GM21381 (cell line): ENCODE results near the gene FER.

ENCODE experiments used
- ATAC-seq: cut with Tn5 transposase; IDR thresholded peaks from one replicate; pipeline ENCODE4 v1.9.1; 2021; ENCODE audit warnings: mild to moderate bottlenecking, moderate library complexity; ENCODE audit not compliant: unreplicated experiment

The FER gene

DNA sequence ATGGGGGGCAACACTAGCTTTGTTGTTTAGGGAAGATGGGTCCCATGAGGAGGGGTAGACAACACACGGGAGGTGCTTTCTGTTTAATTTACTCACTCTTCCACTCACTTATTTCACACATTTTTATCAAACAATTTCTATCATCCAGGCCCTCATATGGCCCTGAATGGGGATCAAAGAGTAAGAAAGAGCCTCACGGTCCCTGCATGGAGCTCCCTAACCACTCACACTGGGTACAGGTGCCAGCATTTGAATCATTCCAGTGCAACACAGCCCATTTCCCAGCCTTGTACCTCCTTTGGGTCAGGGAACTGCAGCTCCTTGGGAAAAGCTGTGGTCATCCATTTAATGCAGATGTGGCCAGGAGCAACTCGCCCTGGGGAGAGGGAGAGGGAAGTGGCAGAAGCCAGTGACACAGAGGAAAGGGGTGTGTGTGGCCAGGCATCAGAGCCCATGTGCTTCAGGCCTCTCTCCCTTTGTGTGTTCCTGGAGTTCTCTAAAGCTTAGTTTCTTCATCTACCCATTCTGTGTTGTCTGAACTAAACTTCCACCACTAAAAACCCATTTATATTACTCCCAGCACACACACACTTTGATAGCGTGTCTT lies 476.7 kb downstream of the FER start:
- no peak for ATAC-seq

GRCh38 chr5:109225716-109226625 lies 478.3 kb downstream of the FER start:
- ATAC-seq, result no peak

DNA sequence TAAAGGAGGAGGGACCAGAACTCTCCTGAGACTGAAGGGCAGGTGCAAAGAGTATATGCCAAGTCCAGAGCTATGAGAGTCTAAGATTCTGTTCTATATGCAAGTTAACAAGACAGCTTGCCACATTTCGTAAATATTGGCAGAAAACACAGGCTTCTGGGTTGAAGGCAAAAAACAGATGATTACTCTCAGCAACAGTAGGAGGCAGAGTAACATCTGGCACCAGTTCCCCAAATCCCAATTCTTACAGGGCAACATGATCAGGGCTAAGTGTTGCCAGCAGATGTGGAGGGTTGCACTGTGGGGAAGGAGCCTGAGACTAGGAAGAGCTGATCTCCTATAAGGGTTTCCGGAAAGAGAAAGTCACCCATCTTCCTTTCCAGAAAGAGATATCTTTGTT lies 482.7 kb downstream of the FER start:
- no peak for ATAC-seq

DNA sequence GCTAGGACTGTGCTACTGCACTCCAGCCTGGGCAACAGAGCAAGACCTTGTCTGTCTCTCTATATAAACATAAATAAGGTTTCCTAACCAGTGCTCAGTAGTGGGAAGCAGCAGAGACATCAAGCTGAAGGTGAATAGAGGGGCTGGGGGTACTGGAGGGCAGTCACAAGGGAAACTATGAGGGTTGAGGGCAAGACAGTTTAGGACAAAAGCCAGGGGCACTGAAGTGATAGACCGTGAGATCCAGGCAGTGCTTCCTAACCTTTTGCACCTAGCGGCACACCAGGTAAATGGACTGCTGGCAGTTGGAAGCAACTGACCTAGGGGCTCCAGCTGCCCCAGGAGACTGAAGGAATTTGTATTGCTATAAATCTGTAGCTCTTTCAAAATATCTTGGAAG lies 483.6 kb downstream of the FER start:
- no peak for ATAC-seq

DNA sequence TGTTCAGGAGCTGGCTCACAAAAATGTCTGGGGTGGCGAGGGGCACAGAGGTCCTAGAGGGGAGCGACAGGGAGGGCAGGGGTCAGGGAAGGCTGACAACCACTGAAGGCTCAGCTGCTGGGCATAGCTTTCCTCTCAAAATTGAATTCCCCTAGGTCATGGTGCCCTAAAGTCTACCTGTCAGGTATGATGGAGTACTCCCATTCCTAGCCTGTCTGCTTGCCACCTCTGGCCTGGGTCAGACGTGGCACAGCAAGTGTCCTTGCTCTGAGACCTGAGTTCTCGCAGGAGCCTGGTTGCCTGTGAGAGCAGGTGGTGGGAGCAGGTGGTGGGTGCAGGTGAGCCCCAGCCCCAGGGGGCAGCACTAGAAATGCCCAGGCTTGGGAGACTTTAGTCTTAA lies 486.7 kb downstream of the FER start:
- no peak for ATAC-seq

- no peak for ATAC-seq
These were observed 491.8 kb downstream of the FER start for GRCh38 chr5:109239456-109239855.

DNA sequence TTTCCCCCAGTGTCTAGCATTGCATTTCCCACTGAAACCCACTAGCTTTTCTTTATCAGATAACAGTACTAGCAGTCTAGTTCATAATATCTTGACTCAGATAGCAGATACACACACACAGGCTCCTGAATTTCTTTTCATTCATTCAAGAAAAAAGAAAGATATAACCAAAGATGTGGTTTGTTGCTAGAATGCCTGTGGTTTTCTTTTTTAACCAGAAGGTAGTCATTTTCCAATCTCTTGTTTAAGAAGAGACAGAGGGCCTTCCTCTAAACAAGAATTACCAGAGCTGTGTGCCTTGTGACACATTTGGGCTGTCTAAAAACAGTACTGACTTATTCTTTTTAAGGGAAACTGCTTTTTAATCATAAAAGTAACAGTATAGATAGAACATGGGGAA lies 494.8 kb downstream of the FER start:
- ATAC-seq, result no peak

DNA sequence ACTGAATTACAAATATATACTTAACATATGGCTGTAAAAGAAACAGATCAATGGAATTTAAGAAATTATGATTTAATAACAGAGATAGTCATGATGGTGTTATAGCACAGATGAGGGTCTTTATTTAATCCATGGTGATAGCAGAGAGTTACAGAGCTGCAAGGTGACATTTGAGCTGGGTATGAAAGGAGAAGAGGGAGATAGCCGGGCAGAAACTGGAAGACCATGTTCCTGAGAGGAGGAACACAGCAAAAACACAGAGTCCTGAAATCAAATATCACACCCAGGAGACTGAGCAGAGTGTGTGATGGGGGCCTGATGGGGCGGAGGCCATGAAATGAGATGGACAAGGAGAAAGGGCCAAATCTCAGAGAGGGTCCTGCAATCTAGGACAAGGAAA lies 498.7 kb downstream of the FER start:
- ATAC-seq, result no peak
